ENCODE measurements around the gene AGMAT.
"Not testable (repeated sequence)": the region's sequence is repeated elsewhere in the genome, so short reads cannot be mapped to it uniquely, and the experiment has no call there.

GRCh38 chr1:15603966-15604282 is 19.1 kb upstream of the AGMAT start:
- TF ChIP-seq CTCF (IDR thresholded peaks at IDR 0.05), result not testable (repeated sequence)
- TF ChIP-seq POLR2A (IDR thresholded peaks at IDR 0.05), result peak in 1 of 2 donors; percentile 6
